H1 (cell line): ENCODE results near the gene CELA1. TPM values are rescaled to one million over a fixed set of nuclear protein-coding genes. Genes with fewer than 3 reads are reported as not detected.

Experiments
- CTCF ChIA-PET: fragments of 300-600 bp; sonication (Branson Sonifier 250); formaldehyde crosslinking; loops from one replicate; lab custom pipeline; 2021; ENCODE audit not compliant: partially characterized antibody; lab: Charles Lee
- POLR2A ChIA-PET: fragments of 300-600 bp; sonication (Branson Sonifier 250); formaldehyde crosslinking; loops from one replicate; lab custom pipeline; 2021; ENCODE audit warnings: inconsistent platforms; ENCODE audit not compliant: partially characterized antibody; lab: Charles Lee
- DNase-seq, 2 experiments: peaks; one replicate each; pipeline versions ENCODE4 v3.0.0 to v3.0.0-alpha.2; 2010 to 2022; ENCODE audit warnings: low spot score in 2 of 2, low read depth in 1 of 2, mixed read lengths in 1 of 2
- FAIRE-seq: peaks from 2 replicates; lab custom pipeline; 2011; peaks lifted over from hg19 to GRCh38; lab: Jason Lieb, UNC
- H2AFZ ChIP-seq: 2 replicates; pipeline ENCODE4 v1.8.1; 2012; ENCODE audit warnings: low read length, inconsistent platforms
- H2AK5ac ChIP-seq: 2 replicates; pipeline ENCODE4 v1.6.1; 2013; ENCODE audit warnings: low read depth, low read length
- H2BK120ac ChIP-seq: replicated peaks from 2 replicates; pipeline ENCODE3; 2013; ENCODE audit warnings: low read depth, low read length, inconsistent platforms
- H2BK12ac ChIP-seq: 2 replicates; pipeline ENCODE4 v1.6.1; 2013; ENCODE audit warnings: low read depth, low read length
- H2BK15ac ChIP-seq: 2 replicates; pipeline ENCODE4 v1.6.1; 2013; ENCODE audit warnings: low read length
- H2BK20ac ChIP-seq: 2 replicates; pipeline ENCODE4 v1.6.1; 2013; ENCODE audit warnings: low read length
- H2BK5ac ChIP-seq: 2 replicates; pipeline ENCODE4 v1.6.1; 2013; ENCODE audit warnings: low read depth, low read length
- H3K14ac ChIP-seq: 2 replicates; pipeline ENCODE4 v1.6.1; 2013; ENCODE audit warnings: inconsistent platforms; ENCODE audit not compliant: insufficient read length
- H3K18ac ChIP-seq: 2 replicates; pipeline ENCODE4 v1.6.1; 2013; ENCODE audit warnings: low read length; ENCODE audit errors: extremely low read depth
- H3K23ac ChIP-seq: 2 replicates; pipeline ENCODE4 v1.6.1; 2013; ENCODE audit warnings: inconsistent platforms; ENCODE audit not compliant: insufficient read length
- H3K23me2 ChIP-seq: 2 replicates; pipeline ENCODE4 v1.6.1; 2013; ENCODE audit warnings: low read depth, low read length
- H3K27ac ChIP-seq: 2 replicates; pipeline ENCODE4 v1.6.1; 2011; ENCODE audit warnings: low read depth, low read length, inconsistent platforms
- H3K27me3 ChIP-seq, 4 experiments: replicated peaks in 1 of 4; 1 replicate in 1 of 4; 2 replicates in 3 of 4; pipeline versions ENCODE4 v1.6.1 to v1.8.1; 2011 to 2013; ENCODE audit warnings: low read length in 3 of 4, mild to moderate bottlenecking in 3 of 4, inconsistent platforms in 2 of 4, mixed read lengths in 2 of 4, moderate library complexity in 1 of 4; ENCODE audit not compliant: control insufficient read depth in 3 of 4, insufficient read depth in 3 of 4; ENCODE audit errors: extremely low read depth in 1 of 4
- H3K36me3 ChIP-seq, 4 experiments: 2 replicates each; pipeline versions ENCODE4 v1.6.1 to v1.8.1; 2011 to 2013; ENCODE audit warnings: mild to moderate bottlenecking in 4 of 4, low read length in 3 of 4, moderate library complexity in 2 of 4, control low read depth in 1 of 4, inconsistent platforms in 1 of 4; ENCODE audit not compliant: insufficient read depth in 4 of 4, control insufficient read depth in 2 of 4
- H3K4ac ChIP-seq: replicated peaks from 2 replicates; pipeline ENCODE3; 2013; ENCODE audit warnings: low read length, low read depth, mixed read lengths, inconsistent platforms; ENCODE audit not compliant: insufficient read length
- H3K4me1 ChIP-seq, 4 experiments: replicated peaks in 1 of 4; 1 replicate in 1 of 4; 2 replicates in 3 of 4; pipeline versions ENCODE4 v1.6.1 to v1.8.1; 2011 to 2013; ENCODE audit warnings: low read length in 3 of 4, inconsistent platforms in 2 of 4, mixed read lengths in 1 of 4; ENCODE audit not compliant: insufficient read depth in 4 of 4, control insufficient read depth in 3 of 4
- H3K4me2 ChIP-seq, 2 experiments: 2 replicates each; pipeline versions ENCODE4 v1.6.1 to v1.8.1; 2011 to 2013; ENCODE audit warnings: low read depth in 2 of 2, low read length in 2 of 2, control low read depth in 1 of 2, inconsistent platforms in 1 of 2, mild to moderate bottlenecking in 1 of 2; ENCODE audit not compliant: insufficient read depth in 1 of 2
- H3K4me3 ChIP-seq, 4 experiments: fragments of 200-600, 300-600 bp in 1 of 4; sonication (generic), shearing (Covaris generic), sonication (Bioruptor Twin) in 1 of 4; 2 replicates each; pipeline versions ENCODE4 v1.5.1 to v1.8.1; 2011 to 2016; ENCODE audit warnings: low read length in 4 of 4, low read depth in 3 of 4, control low read depth in 2 of 4, inconsistent platforms in 2 of 4, mild to moderate bottlenecking in 2 of 4, mixed read lengths in 1 of 4, moderate library complexity in 1 of 4; ENCODE audit not compliant: insufficient read depth in 2 of 4; ENCODE audit errors: extremely low read depth in 1 of 4
- H3K56ac ChIP-seq: replicated peaks from 2 replicates; pipeline ENCODE3; 2013; ENCODE audit warnings: low read depth, mild to moderate bottlenecking, mixed read lengths, low read length, inconsistent platforms; ENCODE audit not compliant: insufficient read length
- H3K79me1 ChIP-seq: 2 replicates; pipeline ENCODE4 v1.6.1; 2013; ENCODE audit warnings: low read depth, low read length, control low read depth
- H3K79me2 ChIP-seq, 2 experiments: 2 replicates each; pipeline versions ENCODE4 v1.6.1 to v1.8.1; 2012 to 2013; ENCODE audit warnings: low read length in 2 of 2, mild to moderate bottlenecking in 2 of 2, inconsistent platforms in 1 of 2; ENCODE audit not compliant: insufficient read depth in 2 of 2, control insufficient read depth in 1 of 2
- H3K9ac ChIP-seq, 4 experiments: replicated peaks in 1 of 4; 1 replicate in 1 of 4; 2 replicates in 3 of 4; pipeline versions ENCODE4 v1.6.1 to v1.8.1; 2011 to 2013; ENCODE audit warnings: low read depth in 3 of 4, low read length in 3 of 4, control low read depth in 2 of 4, mild to moderate bottlenecking in 2 of 4, moderate library complexity in 2 of 4, inconsistent platforms in 1 of 4; ENCODE audit errors: extremely low read depth in 1 of 4
- H3K9me3 ChIP-seq, 2 experiments: 2 replicates each; pipeline versions ENCODE4 v1.6.1 to v1.8.1; 2012 to 2013; ENCODE audit warnings: mild to moderate bottlenecking in 2 of 2, moderate library complexity in 2 of 2, control low read depth in 1 of 2, inconsistent platforms in 1 of 2, low read depth in 1 of 2, low read length in 1 of 2, mixed read lengths in 1 of 2; ENCODE audit not compliant: insufficient read depth in 2 of 2
- H4K20me1 ChIP-seq, 2 experiments: replicated peaks in 1 of 2; 2 replicates each; pipeline versions ENCODE3 to v1.8.1; 2011 to 2013; ENCODE audit warnings: inconsistent platforms in 2 of 2, low read length in 2 of 2, mild to moderate bottlenecking in 1 of 2; ENCODE audit not compliant: insufficient read depth in 2 of 2, control insufficient read depth in 1 of 2
- H4K5ac ChIP-seq: 2 replicates; pipeline ENCODE4 v1.6.1; 2013; ENCODE audit warnings: low read length, low read depth, mixed read lengths, inconsistent platforms; ENCODE audit not compliant: insufficient read length
- H4K8ac ChIP-seq: 2 replicates; pipeline ENCODE4 v1.8.0; 2013; ENCODE audit warnings: mild to moderate bottlenecking, moderate library complexity, low read length, inconsistent platforms; ENCODE audit not compliant: insufficient read depth; ENCODE audit errors: extremely low read depth
- H4K91ac ChIP-seq: replicated peaks from 2 replicates; pipeline ENCODE3; 2013; ENCODE audit warnings: low read length, mixed read lengths, inconsistent platforms; ENCODE audit not compliant: insufficient read length
- CHD2 ChIP-seq: IDR thresholded peaks from 2 replicates; pipeline ENCODE4 v1.6.1; 2012; ENCODE audit warnings: low read length, improper control_type of control experiment
- CTBP2 ChIP-seq: IDR thresholded peaks from 2 replicates; pipeline ENCODE4 v1.7.0; 2011; ENCODE audit warnings: borderline replicate concordance, mild to moderate bottlenecking, moderate library complexity, mixed read lengths, low read length; ENCODE audit not compliant: insufficient read depth, insufficient read length
- KDM4A ChIP-seq: IDR thresholded peaks from one replicate; pipeline ENCODE4 v1.7.1; 2012; ENCODE audit warnings: low read depth, mild to moderate bottlenecking, moderate library complexity, low read length, inconsistent platforms; ENCODE audit not compliant: severe bottlenecking
- NANOG ChIP-seq: IDR thresholded peaks from 2 replicates; pipeline ENCODE4 v1.6.1; 2011; ENCODE audit warnings: low read length, low read depth, mild to moderate bottlenecking, inconsistent platforms; ENCODE audit not compliant: insufficient read depth, poor library complexity, severe bottlenecking
- NRF1 ChIP-seq: IDR thresholded peaks from 2 replicates; pipeline ENCODE4 v1.6.1; 2011; ENCODE audit warnings: mild to moderate bottlenecking, low read depth, low read length, improper control_type of control experiment
- RBBP5 ChIP-seq: IDR thresholded peaks from 2 replicates; pipeline ENCODE4 v1.7.1; 2012; ENCODE audit warnings: low read depth, mild to moderate bottlenecking, inconsistent platforms, low read length, moderate library complexity, borderline replicate concordance
- SIN3A ChIP-seq, 2 experiments: IDR thresholded peaks in 1 of 2; conservative IDR thresholded peaks in 1 of 2; 2 replicates each; pipeline ENCODE4 v1.6.1; 2011 to 2012; ENCODE audit warnings: low read length in 2 of 2, improper control_type of control experiment in 1 of 2, low read depth in 1 of 2, mild to moderate bottlenecking in 1 of 2
- TAF1 ChIP-seq: IDR thresholded peaks from 2 replicates; pipeline ENCODE4 v1.6.1; 2011; ENCODE audit warnings: mild to moderate bottlenecking, low read depth, low read length
- TBP ChIP-seq: IDR thresholded peaks from 2 replicates; pipeline ENCODE4 v1.6.1; 2011; ENCODE audit warnings: low read depth, low read length, improper control_type of control experiment
- TEAD4 ChIP-seq: IDR thresholded peaks from 2 replicates; pipeline ENCODE4 v1.6.1; 2012; ENCODE audit warnings: low read depth, low read length, inconsistent platforms, mixed read lengths
- WGBS, 2 experiments: shearing (Covaris generic) in 1 of 2; methylation state at CpG; one replicate each; pipeline versions ENCODE4 v1.1.6 to v1.1.7; 2013 to 2015; ENCODE audit warnings: low lambda C conversion rate in 2 of 2, mixed read lengths in 2 of 2, inconsistent platforms in 1 of 2, low coverage in 1 of 2, missing lambda C conversion rate in 1 of 2; ENCODE audit not compliant: insufficient replicate concordance in 2 of 2, insufficient coverage in 1 of 2, insufficient read length in 1 of 2; ENCODE audit errors: extremely low coverage in 1 of 2, missing lambda C conversion rate in 1 of 2; 5-methylcytosine and 5-hydroxymethylcytosine counted together
- polyA plus RNA-seq, 7 experiments: library from polyadenylated mRNA; depleted of rRNA in 3 of 7; stranded (reverse) in 5 of 7; unstranded in 2 of 7; fragments of >200 nt in 5 of 7; fragments of 200-250 nt in 2 of 7; gene quantifications; 1 replicate in 5 of 7; 2 replicates in 1 of 7; 4 replicates in 1 of 7; pipeline versions ENCODE4 v1.2.1 to v1.2.3, GENCODE V29; 2011 to 2013; ENCODE audit warnings: missing spikeins in 2 of 7, mixed read lengths in 2 of 7
- total RNA-seq: library from RNA; stranded (reverse); fragmentation: NEBNext Ultra II Directional; extraction: Animal tissue kit (Norgen Biotek cat#: 25700); gene quantifications from 2 replicates; pipeline ENCODE4 v1.2.1, GENCODE V29; 2021

CELA1 gene
- total and polyA plus RNA-seq, 2 of the 8 experiments (the other 6 are each of a cell fraction or from before 2014, with no cell fraction given), result 0.09 TPM; not detected in 1

DNA sequence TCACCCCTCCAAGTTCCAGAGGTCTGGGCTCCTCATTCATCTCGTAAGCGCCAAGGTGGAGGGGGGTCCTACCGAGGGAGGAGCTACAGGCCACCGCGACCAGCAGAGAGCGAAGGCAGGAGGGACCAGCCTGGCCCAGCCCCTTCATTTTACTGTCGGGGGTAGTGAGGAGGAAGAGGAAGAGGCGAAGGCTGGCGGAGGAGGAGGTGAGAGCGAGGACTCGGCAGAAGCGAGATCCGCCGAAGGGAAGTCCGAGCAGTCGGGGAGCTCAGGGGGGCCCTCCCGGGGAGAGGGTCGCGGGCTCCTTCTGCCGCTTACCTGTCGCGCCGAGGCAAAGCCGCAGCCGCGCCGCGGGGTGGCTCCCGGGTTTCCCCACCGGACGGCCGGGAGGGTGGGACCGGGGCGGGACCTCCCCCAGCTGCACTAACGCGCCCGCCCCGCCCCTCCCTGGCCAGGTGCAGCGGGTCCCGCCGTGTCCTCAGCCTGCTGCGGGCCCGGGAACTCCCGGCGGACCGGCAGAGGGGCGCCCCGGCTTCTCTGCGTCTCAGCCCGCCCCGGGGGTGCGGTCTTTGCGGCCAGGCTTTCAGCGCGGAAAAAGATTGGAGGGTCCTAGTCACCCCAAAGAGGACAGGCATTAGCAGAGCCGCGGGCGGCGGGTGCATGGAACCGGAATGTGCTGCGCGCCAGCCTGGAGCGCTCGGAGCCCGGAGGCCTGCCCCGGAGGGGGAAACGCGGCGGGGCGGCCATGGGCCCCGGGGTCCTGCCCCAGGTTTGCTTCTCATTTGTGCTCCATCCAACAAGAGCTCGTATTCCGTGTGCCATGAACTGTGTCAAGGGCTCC is 45.0 kb upstream of the CELA1 start, which contains the start of gene GALNT6:
Gene GALNT6 (minus strand): TSS at position 124 of the 841 bp plus-strand sequence. CDS start 11,625 bp downstream, outside the sequence.
- peak within 1 kb of the TSS; percentile 68; the same call in 1 of the 2 replicates for H3K27ac ChIP-seq
- TF ChIP-seq NANOG (no peak), SIN3A (conservative IDR thresholded peaks at IDR 0.05 in 1 of 2, IDR thresholded peaks at IDR 0.05 in 1 of 2; ENCODE audit: low read depth in 1 of 2, low read length in 2 of 2) (no peak; a peak in 1 of 4 replicates), CTBP2 (no peak), TAF1 (peak; percentile 56; the same call in 1 of the 2 replicates), CHD2 (no peak), RBBP5 (0 out of 2 replicates have a peak, but pooled peaks have one; percentile 42), NRF1 (no peak), KDM4A (peak; percentile 48), TEAD4 (no peak), TBP (peak; percentile 52; the same call in 1 of the 2 replicates)

More for the DNA sequence above, 45.0 kb upstream of the CELA1 start, which contains the start of gene GALNT6:
- no peaks in the 10 kb centered on the region for H3K79me2 ChIP-seq
- H3K14ac ChIP-seq, result no peak within 1 kb of the TSS
- H4K91ac ChIP-seq, result peak within 1 kb of the TSS; percentile 81
- peak within 1 kb of the TSS; percentile 54; the same call in 1 of the 2 replicates for H4K8ac ChIP-seq
- H3K4me1 ChIP-seq, result peaks cover 8 to 19% (median 9%) of the 10 kb centered on the region in 4 experiments
- no peaks in the 10 kb centered on the region for H3K79me1 ChIP-seq
- no peak within 1 kb of the TSS for H2BK12ac ChIP-seq
- peaks cover 5% of the 10 kb centered on the region; the same call in 1 of the 2 replicates for H3K23me2 ChIP-seq
- H3K9ac ChIP-seq, result peak within 1 kb of the TSS; percentile 58 to 77 (median 62)
- no peak within 1 kb of the TSS for H2BK120ac ChIP-seq
- peak; percentile 78 to 92 for DNase-seq
- H3K18ac ChIP-seq, result peak within 1 kb of the TSS; percentile 80
- H2BK15ac ChIP-seq, result peak within 1 kb of the TSS; percentile 19; the same call in 1 of the 2 replicates
- FAIRE-seq, result no peak
- H3K56ac ChIP-seq, result peak within 1 kb of the TSS; percentile 60
- H3K4me2 ChIP-seq, result peak within 1 kb of the TSS; percentile 67 to 75
- POLR2A ChIA-PET, result interaction anchor here (0.6 to 2.3 kb wide), 21 partner anchors 8 to 435 kb away, joined by 3 to 11 read pairs (median 4); partner anchors contain the start of genes CSRNP2 and SMAGP
- peak within 1 kb of the TSS; percentile 64 for H4K5ac ChIP-seq
- no peaks in the 10 kb centered on the region for H4K20me1 ChIP-seq
- no peaks in the 10 kb centered on the region for H3K27me3 ChIP-seq
- H2BK20ac ChIP-seq, result peak within 1 kb of the TSS; percentile 4; the same call in 1 of the 2 replicates
- H3K9me3 ChIP-seq, result no peaks in the 10 kb centered on the region
- H3K4ac ChIP-seq, result peak within 1 kb of the TSS; percentile 16
- WGBS, 2 experiments, result 0% methylated on average over 49 of the region's 73 CpGs; no CpG with 5 or more reads in 1 of the 2 experiments
- peak within 1 kb of the TSS; percentile 66; the same call in 1 of the 2 replicates for H2BK5ac ChIP-seq
- CTCF ChIA-PET, result interaction anchor here (0.8 to 2.7 kb wide), 6 partner anchors 14 to 484 kb away, joined by 3 to 10 read pairs (median 3); no protein-coding TSS in a partner anchor
- peaks cover 0 to 13% (median 2%) of the 10 kb centered on the region in 4 experiments; a peak in 2 of 8 replicates for H3K36me3 ChIP-seq
- no peak within 1 kb of the TSS for H3K23ac ChIP-seq
- H3K4me3 ChIP-seq, result peak within 1 kb of the TSS; percentile 68 to 88 (median 82)
- H2AK5ac ChIP-seq, result no peak within 1 kb of the TSS
- no peak within 1 kb of the TSS for H2AFZ ChIP-seq
